ENCODE results near the gene PARD6G. TPM values are rescaled to one million over a fixed set of nuclear protein-coding genes. Genes with fewer than 3 reads are reported as not detected.
A peak's percentile ranks its signal among the peaks of the same experiment; 100 is the strongest.

The PARD6G gene
- total and polyA plus RNA-seq, 9 donors = 8.2 to 16.7 (median 12.5) TPM

DNA sequence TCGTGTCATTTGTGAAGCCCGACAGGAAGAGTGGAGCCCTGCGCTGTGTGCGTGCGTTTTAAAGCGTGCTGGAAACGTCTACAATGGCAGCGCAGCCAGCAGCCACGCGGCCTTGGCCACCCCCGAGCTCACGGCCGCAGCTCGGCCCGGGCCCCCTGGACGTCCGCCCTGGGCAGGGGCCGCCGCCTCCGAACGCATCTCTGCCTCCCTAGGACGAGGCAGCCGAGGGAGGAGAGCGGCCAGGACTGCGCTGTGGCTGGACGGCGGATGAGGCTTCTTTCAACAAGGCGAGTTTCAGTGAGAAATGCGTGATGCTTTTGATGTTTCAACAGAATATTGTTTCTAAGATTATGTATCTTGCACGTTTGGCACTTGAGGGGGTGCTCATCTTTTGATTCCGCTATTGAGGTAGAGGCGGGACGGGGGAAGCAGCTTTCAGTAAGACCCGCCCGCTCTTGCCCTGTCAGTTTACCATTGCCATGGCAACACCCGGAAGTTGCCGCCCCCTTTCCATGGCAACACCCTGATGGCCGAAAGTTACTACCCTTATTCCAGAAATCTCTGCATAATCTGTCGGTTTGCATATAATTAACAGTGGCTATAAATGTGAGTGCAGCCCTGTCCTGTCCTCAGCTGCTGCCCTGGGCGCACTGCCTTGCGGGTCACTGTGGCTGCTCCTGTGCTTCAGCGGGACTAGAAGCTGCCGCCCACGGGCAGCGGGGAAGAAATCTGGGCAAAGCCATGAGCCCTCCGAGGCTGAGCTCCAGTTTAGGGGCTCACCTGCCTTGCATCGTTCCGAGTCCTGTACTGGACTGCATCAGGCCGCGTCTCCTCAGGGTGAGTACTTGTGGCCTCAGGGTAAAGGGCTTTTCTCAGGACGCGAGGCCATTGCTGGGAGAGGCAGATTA, 99.6 kb downstream of the PARD6G start:
- H3K36me3 ChIP-seq = no peaks in the 10 kb centered on the region
- 25 to 44% (median 28%) methylated on average over 52 of the region's 52 CpGs for WGBS, 3 donors
- intact Hi-C loops (cut with DNase I) = loop anchor here in 1 of 4 donors (5.0 kb wide), 1 partner anchor 115 kb away; the partner anchor contains the start of gene RBFA
- no peaks in the 10 kb centered on the region for H3K9me3 ChIP-seq
- TF ChIP-seq CTCF (IDR thresholded peaks at IDR 0.05) (no peak), EP300 (IDR thresholded peaks at IDR 0.05) (no peak), POLR2A (IDR thresholded peaks at IDR 0.05) (no peak)
- H3K27ac ChIP-seq = peak overlapping the region in 1 of 2 donors; percentile 68
- no peaks in the 10 kb centered on the region for H3K27me3 ChIP-seq
- H3K4me1 ChIP-seq (ENCODE audit: insufficient read depth) = peaks cover 2% of the 10 kb centered on the region
- peak overlapping the region; percentile 54 for H3K4me3 ChIP-seq
- peak; percentile 81 to 93 (median 90) for DNase-seq

GRCh38 chr18:80147037-80147417, 100.3 kb downstream of the PARD6G start:
- Histone ChIP-seq H3K36me3 (no peaks in the 10 kb centered on the region), H3K9me3 (no peaks in the 10 kb centered on the region), H3K4me1 (ENCODE audit: insufficient read depth) (peaks cover 2% of the 10 kb centered on the region), H3K4me3 (peak overlapping the region; percentile 54), H3K27me3 (no peaks in the 10 kb centered on the region), H3K27ac (peak overlapping the region in 1 of 2 donors; percentile 68)
- WGBS, 3 donors = 25 to 39% (median 33%) methylated on average over 12 of the region's 12 CpGs
- no peak for DNase-seq
- intact Hi-C loops (cut with DNase I) = loop anchor here in 1 of 4 donors (5.0 kb wide), 1 partner anchor 115 kb away; the partner anchor contains the start of gene RBFA
- TF ChIP-seq POLR2A (IDR thresholded peaks at IDR 0.05) = no peak
- no peak for TF ChIP-seq EP300 (IDR thresholded peaks at IDR 0.05)
- TF ChIP-seq CTCF (IDR thresholded peaks at IDR 0.05) = no peak

- 80 to 81% (median 81%) methylated on average over 5 of the region's 5 CpGs for WGBS, 3 donors
- Histone ChIP-seq H3K9me3 (no peaks in the 10 kb centered on the region), H3K27me3 (no peaks in the 10 kb centered on the region), H3K4me1 (ENCODE audit: insufficient read depth) (peaks cover 2% of the 10 kb centered on the region), H3K4me3 (no peak overlapping the region), H3K36me3 (no peaks in the 10 kb centered on the region), H3K27ac (no peak overlapping the region)
- DNase-seq = no peak
- intact Hi-C loops (cut with DNase I) = loop anchor here in 1 of 4 donors (5.0 kb wide), 1 partner anchor 113 kb away; the partner anchor contains the start of gene RBFA
- TF ChIP-seq POLR2A (IDR thresholded peaks at IDR 0.05) (no peak), CTCF (IDR thresholded peaks at IDR 0.05) (no peak), EP300 (IDR thresholded peaks at IDR 0.05) (no peak)
Observed at GRCh38 chr18:80145196-80145804, 102.0 kb downstream of the PARD6G start.

DNA sequence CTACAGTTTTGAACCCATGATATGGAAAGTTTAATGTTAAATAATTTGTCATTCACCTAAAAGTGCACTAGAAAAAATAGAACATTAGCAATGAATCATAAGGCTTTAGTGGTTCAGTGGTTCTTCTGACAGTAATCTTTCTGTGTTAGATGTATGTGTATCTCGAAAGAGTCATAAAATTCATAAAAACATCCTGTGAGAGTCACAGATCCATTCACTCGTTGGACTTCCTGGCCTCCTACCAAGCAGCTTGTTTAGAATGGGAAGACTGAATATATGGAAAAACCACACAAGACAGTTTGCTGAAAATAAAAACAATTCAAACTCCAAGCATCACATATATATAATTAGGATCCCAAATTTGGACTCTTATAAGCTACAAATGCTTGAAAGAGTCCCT, 103.4 kb downstream of the PARD6G start:
- Histone ChIP-seq H3K4me3 (no peak overlapping the region), H3K27ac (no peak overlapping the region), H3K27me3 (no peaks in the 10 kb centered on the region), H3K4me1 (ENCODE audit: insufficient read depth) (peaks cover 2% of the 10 kb centered on the region), H3K36me3 (no peaks in the 10 kb centered on the region), H3K9me3 (no peaks in the 10 kb centered on the region)
- WGBS, 3 donors = 49 to 66% (median 54%) methylated on average over 2 of the region's 2 CpGs
- TF ChIP-seq EP300 (IDR thresholded peaks at IDR 0.05) (no peak), POLR2A (IDR thresholded peaks at IDR 0.05) (no peak), CTCF (IDR thresholded peaks at IDR 0.05) (no peak)
- no peak for DNase-seq
- intact Hi-C loops (cut with DNase I) = no loop called here
